T-helper 17 cell (primary cell): ENCODE data around the gene SYT2. TPM values are rescaled to one million over a fixed set of nuclear protein-coding genes. Genes with fewer than 3 reads are reported as not detected.
"Not testable (repeated sequence)": the region's sequence is repeated elsewhere in the genome, so short reads cannot be mapped to it uniquely, and the experiment has no call there.

Experiments
- ATAC-seq: fragments of 150-1000 bp; cut with Tn5 transposase; 2 replicates; pipeline ENCODE4 v1.10.0; 2021; ENCODE audit warnings: mild to moderate bottlenecking, moderate library complexity
- DNase-seq, 3 donors: peaks; one replicate each; pipeline versions ENCODE4 v3.0.0 to v3.0.0-alpha.2; 2020 to 2021
- H3K9me3 ChIP-seq: one replicate; pipeline ENCODE4 v1.7.0; 2013; ENCODE audit warnings: low read length, mild to moderate bottlenecking; ENCODE audit not compliant: control insufficient read depth, poor library complexity, severe bottlenecking
- H3K27ac Mint-ChIP-seq: one replicate; pipeline ENCODE4 v1.8.0; 2022; ENCODE audit warnings: mild to moderate bottlenecking, moderate library complexity, mixed read lengths
- H3K27me3 Mint-ChIP-seq: one replicate; pipeline ENCODE4 v1.8.0; 2022; ENCODE audit warnings: mixed read lengths
- H3K36me3 Mint-ChIP-seq: one replicate; pipeline ENCODE4 v1.8.0; 2022; ENCODE audit warnings: low read depth, mixed read lengths
- H3K4me1 Mint-ChIP-seq: one replicate; pipeline ENCODE4 v1.8.0; 2022; ENCODE audit warnings: mild to moderate bottlenecking, mixed read lengths
- H3K4me3 Mint-ChIP-seq: one replicate; pipeline ENCODE4 v1.8.0; 2022; ENCODE audit warnings: mild to moderate bottlenecking, moderate library complexity, mixed read lengths
- total RNA-seq, 4 donors: library from RNA in 2 of 4; stranded (reverse) in 2 of 4; gene quantifications; one replicate each; pipeline ENCODE4 v1.2.3 and lab custom pipeline; 2022 to 2026

The SYT2 gene
- total RNA-seq, 2 donors from 2014 or later, result not detected

DNA sequence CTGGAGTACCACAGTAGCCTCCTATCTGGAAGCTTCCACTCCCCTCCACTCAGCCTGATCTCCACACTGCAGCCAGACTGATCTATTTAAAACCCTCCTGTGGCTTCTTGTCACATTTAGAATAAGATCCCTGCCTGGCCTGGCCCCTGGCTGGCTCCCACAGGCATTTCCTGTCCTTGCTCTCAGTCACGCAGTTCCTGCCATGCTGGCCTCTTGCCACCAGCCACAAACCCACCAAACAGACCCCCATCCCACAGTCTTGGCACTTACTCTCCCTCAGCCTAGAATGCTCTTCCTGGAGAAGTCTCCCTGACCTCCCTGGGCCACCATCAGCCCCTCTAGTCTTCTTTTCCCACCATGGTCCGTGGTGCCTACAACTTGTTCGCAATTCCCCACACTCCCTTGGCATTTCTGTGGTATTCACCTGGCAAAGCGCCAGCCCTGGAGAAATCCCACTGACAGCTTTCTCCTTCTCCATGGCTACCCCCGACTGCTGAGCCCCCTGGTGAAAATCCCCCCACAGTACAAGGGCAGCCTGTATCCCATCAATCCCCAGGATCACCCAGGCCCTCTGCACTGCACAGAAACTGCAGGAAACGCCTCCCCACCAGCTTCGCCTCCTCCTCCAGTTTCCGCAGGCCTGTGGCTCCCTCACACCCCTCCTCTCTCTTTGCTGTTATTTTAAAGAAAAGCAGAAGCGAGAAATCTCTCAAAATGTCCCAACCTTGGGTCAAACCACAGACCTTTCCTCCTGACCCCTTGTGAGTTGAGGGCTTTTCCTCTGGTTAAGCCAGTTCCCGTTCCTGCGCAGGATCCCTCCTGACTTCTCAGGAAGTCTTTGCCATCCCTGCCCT lies 94.5 kb downstream of the SYT2 start:
- Mint-ChIP-seq H3K36me3 (peaks cover 12% of the 10 kb centered on the region), H3K27ac (no peak overlapping the region), H3K27me3 (peaks cover 60% of the 10 kb centered on the region), H3K4me1 (peaks cover 20% of the 10 kb centered on the region), H3K4me3 (peak overlapping the region; percentile 74)
- ATAC-seq (peak; percentile 64), DNase-seq (no peak)
- no peaks in the 10 kb centered on the region for H3K9me3 ChIP-seq

- not testable (repeated sequence) for H3K27ac Mint-ChIP-seq, ATAC-seq
- H3K36me3 Mint-ChIP-seq, result peaks cover 12% of the 10 kb centered on the region
Measured at GRCh38 chr1:202615208-202615500, 95.1 kb downstream of the SYT2 start.

GRCh38 chr1:202614363-202615207 lies 95.7 kb downstream of the SYT2 start:
- not testable (repeated sequence) for DNase-seq, ATAC-seq
- peaks cover 12% of the 10 kb centered on the region for H3K36me3 Mint-ChIP-seq

More at GRCh38 chr1:202615208-202615500, 95.1 kb downstream of the SYT2 start:
- peaks cover 57% of the 10 kb centered on the region for H3K27me3 Mint-ChIP-seq
- H3K4me1 Mint-ChIP-seq, result peaks cover 20% of the 10 kb centered on the region
- not testable (repeated sequence) for DNase-seq, H3K9me3 ChIP-seq, H3K4me3 Mint-ChIP-seq

GRCh38 chr1:202613571-202613970 lies 96.7 kb downstream of the SYT2 start:
- H3K4me3 Mint-ChIP-seq, result no peak overlapping the region

More at GRCh38 chr1:202614363-202615207, 95.7 kb downstream of the SYT2 start:
- not testable (repeated sequence) for H3K9me3 ChIP-seq, H3K27ac Mint-ChIP-seq, H3K4me3 Mint-ChIP-seq
- Mint-ChIP-seq H3K4me1 (peaks cover 20% of the 10 kb centered on the region), H3K27me3 (peaks cover 54% of the 10 kb centered on the region)

GRCh38 chr1:202612036-202612435 lies 98.2 kb downstream of the SYT2 start:
- Mint-ChIP-seq H3K4me1 (peaks cover 20% of the 10 kb centered on the region), H3K27me3 (peaks cover 33% of the 10 kb centered on the region)
- not testable (repeated sequence) for H3K36me3 Mint-ChIP-seq, ATAC-seq, H3K4me3 Mint-ChIP-seq, H3K9me3 ChIP-seq, H3K27ac Mint-ChIP-seq, DNase-seq

More at GRCh38 chr1:202613571-202613970, 96.7 kb downstream of the SYT2 start:
- no peak overlapping the region for H3K27ac Mint-ChIP-seq
- no peaks in the 10 kb centered on the region for H3K9me3 ChIP-seq
- ATAC-seq, result no peak
- H3K27me3 Mint-ChIP-seq, result peaks cover 44% of the 10 kb centered on the region
- H3K4me1 Mint-ChIP-seq, result peaks cover 20% of the 10 kb centered on the region
- peaks cover 12% of the 10 kb centered on the region for H3K36me3 Mint-ChIP-seq
- DNase-seq, result no peak

- ATAC-seq (no peak), DNase-seq (no peak)
- Mint-ChIP-seq H3K4me1 (peaks cover 2% of the 10 kb centered on the region), H3K27ac (no peak overlapping the region), H3K27me3 (no peaks in the 10 kb centered on the region), H3K4me3 (no peak overlapping the region), H3K36me3 (peaks cover 7% of the 10 kb centered on the region)
- no peaks in the 10 kb centered on the region for H3K9me3 ChIP-seq
Measured at GRCh38 chr1:202605515-202605914, 104.7 kb downstream of the SYT2 start.

GRCh38 chr1:202603435-202603834 lies 106.8 kb downstream of the SYT2 start:
- DNase-seq (no peak), ATAC-seq (no peak)
- no peak overlapping the region for H3K27ac Mint-ChIP-seq
- peaks cover 2% of the 10 kb centered on the region for H3K4me1 Mint-ChIP-seq
- no peak overlapping the region for H3K4me3 Mint-ChIP-seq
- H3K9me3 ChIP-seq, result no peaks in the 10 kb centered on the region
- peaks cover 7% of the 10 kb centered on the region for H3K36me3 Mint-ChIP-seq
- no peaks in the 10 kb centered on the region for H3K27me3 Mint-ChIP-seq

GRCh38 chr1:202600432-202601041 lies 109.7 kb downstream of the SYT2 start:
- peaks cover 2% of the 10 kb centered on the region for H3K4me1 Mint-ChIP-seq
- no peak for DNase-seq
- no peak overlapping the region for H3K4me3 Mint-ChIP-seq
- peaks cover 9% of the 10 kb centered on the region for H3K36me3 Mint-ChIP-seq
- H3K27me3 Mint-ChIP-seq, result no peaks in the 10 kb centered on the region
- no peaks in the 10 kb centered on the region for H3K9me3 ChIP-seq
- H3K27ac Mint-ChIP-seq, result peak overlapping the region; percentile 11
- ATAC-seq, result no peak

DNA sequence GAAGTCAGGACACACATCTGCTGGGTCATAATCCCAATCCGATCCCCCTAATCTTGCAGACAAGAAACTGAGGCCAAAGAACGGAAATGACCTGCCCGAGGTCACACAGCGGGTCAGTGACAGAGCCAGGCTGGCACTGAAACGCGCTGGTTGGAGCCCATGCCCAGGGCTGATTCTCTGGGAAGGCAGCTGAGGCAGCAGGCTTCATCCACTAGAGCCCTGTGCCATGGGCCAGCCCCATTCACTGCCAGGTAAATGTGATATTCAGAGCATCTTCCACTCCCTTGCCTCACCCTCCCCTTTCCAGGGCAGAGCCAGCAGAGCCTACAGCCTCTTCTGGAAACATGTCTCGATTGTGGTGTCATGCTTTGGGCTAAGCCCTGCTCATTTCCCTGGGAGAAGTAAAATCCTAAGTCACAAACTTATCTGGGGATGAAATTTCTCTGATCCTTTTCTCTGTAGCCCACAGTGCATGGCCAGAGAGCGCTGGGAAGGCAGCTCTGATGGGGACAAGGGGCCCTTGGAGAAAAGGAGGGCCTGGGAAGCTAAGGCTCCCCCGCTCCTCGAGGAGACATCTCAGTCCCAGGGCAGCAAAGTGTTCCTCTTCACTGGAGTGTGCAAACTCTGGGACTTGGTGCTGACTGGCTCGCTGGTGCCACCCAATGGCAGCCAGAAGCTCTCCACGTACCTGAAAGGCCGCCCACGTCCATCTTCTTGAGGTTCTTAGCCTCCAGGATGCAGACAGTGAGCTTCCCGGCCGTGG lies 110.4 kb downstream of the SYT2 start:
- no peaks in the 10 kb centered on the region for H3K9me3 ChIP-seq
- H3K36me3 Mint-ChIP-seq, result peaks cover 10% of the 10 kb centered on the region
- no peaks in the 10 kb centered on the region for H3K27me3 Mint-ChIP-seq
- DNase-seq, result no peak
- peak overlapping the region; percentile 11 for H3K27ac Mint-ChIP-seq
- H3K4me3 Mint-ChIP-seq, result no peak overlapping the region
- H3K4me1 Mint-ChIP-seq, result peaks cover 2% of the 10 kb centered on the region
- peak; percentile 33 for ATAC-seq

DNA sequence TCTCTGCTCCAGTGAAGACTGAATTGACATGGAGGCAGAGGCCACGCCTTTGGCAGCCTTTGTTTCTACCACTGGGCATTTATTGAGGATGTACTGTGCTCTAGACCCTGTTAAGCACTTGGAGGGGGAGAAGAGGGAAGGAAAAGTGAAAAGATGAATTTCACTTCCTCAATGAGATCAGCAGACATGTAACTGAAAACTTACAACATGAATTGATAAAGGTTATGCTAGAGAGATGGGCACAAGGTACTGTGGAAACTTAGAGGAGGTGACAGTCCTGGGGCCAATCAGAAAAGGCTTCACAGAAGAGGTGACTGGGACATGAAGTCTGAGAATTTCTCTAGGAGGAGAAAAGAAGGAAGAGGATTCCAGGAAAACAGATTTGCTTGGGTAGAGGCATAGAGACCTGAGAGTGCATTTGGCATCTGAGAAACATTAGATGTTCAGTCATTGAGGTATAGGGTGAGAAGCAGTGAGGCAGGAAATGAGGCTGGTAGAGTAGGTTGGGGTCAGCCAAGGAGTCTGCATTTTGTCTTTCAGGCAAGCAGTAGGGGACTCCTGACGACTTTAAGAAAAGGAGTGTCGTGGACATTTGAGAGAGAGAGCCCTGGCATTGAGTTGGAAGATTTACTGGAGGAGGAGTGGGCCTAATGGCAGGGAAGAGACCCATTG lies 113.0 kb downstream of the SYT2 start:
- Mint-ChIP-seq H3K27ac (no peak overlapping the region), H3K36me3 (peaks cover 13% of the 10 kb centered on the region), H3K4me1 (peaks cover 2% of the 10 kb centered on the region), H3K4me3 (no peak overlapping the region), H3K27me3 (no peaks in the 10 kb centered on the region)
- H3K9me3 ChIP-seq, result no peaks in the 10 kb centered on the region
- ATAC-seq (no peak), DNase-seq (no peak)

GRCh38 chr1:202596638-202597037 lies 113.6 kb downstream of the SYT2 start:
- Mint-ChIP-seq H3K27ac (no peak overlapping the region), H3K4me1 (no peaks in the 10 kb centered on the region), H3K36me3 (peaks cover 13% of the 10 kb centered on the region), H3K27me3 (no peaks in the 10 kb centered on the region), H3K4me3 (no peak overlapping the region)
- no peaks in the 10 kb centered on the region for H3K9me3 ChIP-seq
- DNase-seq (no peak), ATAC-seq (no peak)

GRCh38 chr1:202593845-202594244 lies 116.4 kb downstream of the SYT2 start:
- no peak for ATAC-seq
- H3K27ac Mint-ChIP-seq, result no peak overlapping the region
- no peaks in the 10 kb centered on the region for H3K27me3 Mint-ChIP-seq

More at GRCh38 chr1:202593845-202594244, 116.4 kb downstream of the SYT2 start:
- DNase-seq, result no peak
- peaks cover 6% of the 10 kb centered on the region for H3K4me1 Mint-ChIP-seq
- no peaks in the 10 kb centered on the region for H3K9me3 ChIP-seq
- H3K4me3 Mint-ChIP-seq, result no peak overlapping the region
- H3K36me3 Mint-ChIP-seq, result peaks cover 13% of the 10 kb centered on the region
